Activated T-helper 1 cell treated with anti-CD3 and anti-CD28 coated beads, Interleukin-12 subunit alpha, Interleukin-12 subunit beta, Interleukin-2, Interleukin-4 antibody, amounts not matched to agents 30 ng/mL and 10 ng/mL and 1 ng/mL, durations not matched to agents 14 hours and 24 hours and 36 hours (primary cell): ENCODE data around the gene TXNDC8. TPM values are rescaled to one million over a fixed set of nuclear protein-coding genes. Genes with fewer than 3 reads are reported as not detected.
"Not testable (repeated sequence)": the region's sequence is repeated elsewhere in the genome, so short reads cannot be mapped to it uniquely, and the experiment has no call there.

Experiments used
- DNase-seq: peaks from one replicate; pipeline ENCODE4 v3.0.0; 2021; ENCODE audit warnings: low spot score
- H3K27ac Mint-ChIP-seq: one replicate; pipeline ENCODE4 v1.8.0; 2021; ENCODE audit warnings: mild to moderate bottlenecking, mixed read lengths
- H3K27me3 Mint-ChIP-seq: one replicate; pipeline ENCODE4 v1.8.0; 2022; ENCODE audit warnings: mild to moderate bottlenecking, moderate library complexity, mixed read lengths; ENCODE audit not compliant: insufficient read depth
- H3K36me3 Mint-ChIP-seq: one replicate; pipeline ENCODE4 v1.8.0; 2021; ENCODE audit warnings: low read depth, mixed read lengths
- H3K4me1 Mint-ChIP-seq: one replicate; pipeline ENCODE4 v1.8.0; 2021; ENCODE audit warnings: low read depth, mixed read lengths
- H3K4me3 Mint-ChIP-seq: one replicate; pipeline ENCODE4 v1.8.0; 2021; ENCODE audit warnings: mild to moderate bottlenecking, moderate library complexity, mixed read lengths
- H3K9me3 Mint-ChIP-seq: one replicate; pipeline ENCODE4 v1.8.0; 2021; ENCODE audit warnings: mixed read lengths
- intact Hi-C: fragments of 100-400 bp; cut with micrococcal nuclease; formaldehyde crosslinking; loops from one replicate; pipeline ENCODE4 v1.15.1; 2024
- total RNA-seq: library from RNA; stranded (reverse); gene quantifications from 2 replicates; pipeline ENCODE4 v1.2.3, GENCODE V29; 2022

The TXNDC8 gene
- total RNA-seq, 1 donor from 2014 or later: not detected

DNA sequence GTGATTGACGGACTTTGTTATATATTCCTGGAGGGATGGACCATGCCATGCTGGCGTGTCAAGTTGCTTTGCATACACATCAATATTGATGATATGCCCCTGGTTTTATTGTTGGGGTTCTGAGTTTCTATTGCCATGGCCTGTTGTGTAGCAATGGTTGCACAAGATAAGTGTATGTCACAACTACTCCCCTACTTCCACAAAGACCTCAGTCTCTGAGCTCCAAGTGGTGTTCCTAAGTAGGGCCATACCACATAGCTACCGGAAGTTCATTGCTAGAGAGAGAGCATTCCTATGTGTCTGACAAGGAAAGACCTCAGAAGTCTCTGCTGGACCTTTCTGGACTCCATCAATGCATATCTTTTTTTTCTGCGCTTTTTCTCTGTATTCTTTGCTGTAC, 19.8 kb downstream of the TXNDC8 start:
- intact Hi-C loops: no loop called here
- Mint-ChIP-seq H3K4me1 (peaks cover 8% of the 10 kb centered on the region), H3K9me3 (no peaks in the 10 kb centered on the region), H3K27ac (no peak overlapping the region), H3K4me3 (no peak overlapping the region), H3K36me3 (no peaks in the 10 kb centered on the region), H3K27me3 (peaks cover 4% of the 10 kb centered on the region)
- no peak for DNase-seq

DNA sequence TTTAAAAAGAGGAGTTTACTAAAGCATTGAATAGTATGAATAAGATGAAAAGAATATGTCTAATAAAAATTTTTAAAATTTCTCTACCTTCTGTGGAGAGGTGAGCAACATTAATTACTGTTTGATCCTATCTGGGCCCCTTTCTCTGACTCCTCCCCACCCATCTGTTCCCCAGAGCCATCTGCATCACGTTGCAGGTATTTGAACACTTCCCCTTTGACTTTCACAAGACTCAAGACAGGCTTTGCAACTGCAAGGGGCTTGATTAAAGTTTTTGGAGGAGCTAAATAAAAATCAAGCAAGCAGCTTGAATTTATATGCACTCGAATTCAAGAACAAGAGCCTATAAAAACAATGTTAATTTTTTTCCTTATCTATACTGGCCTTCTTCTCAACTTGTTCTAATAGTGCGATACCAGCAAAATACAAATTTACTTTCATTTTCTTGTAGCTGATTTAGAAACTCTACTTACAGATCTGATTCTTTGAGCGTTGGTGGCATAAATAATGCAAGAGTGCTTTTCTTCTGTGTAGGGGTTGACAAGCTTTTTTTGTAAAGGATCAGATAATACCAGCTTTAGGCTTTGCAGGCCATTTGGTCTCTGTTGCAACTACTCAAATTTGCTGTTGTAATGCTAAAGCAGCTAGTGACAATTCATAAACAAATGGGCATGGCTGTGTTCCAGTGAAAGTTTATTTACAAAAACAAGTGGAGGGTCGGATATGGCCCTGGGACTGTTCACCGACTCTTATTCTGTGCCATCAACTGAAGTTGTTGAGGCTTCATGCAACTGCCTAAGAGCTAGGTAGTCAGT, 21.2 kb downstream of the TXNDC8 start:
- DNase-seq: no peak
- Mint-ChIP-seq H3K4me3 (peak overlapping the region; percentile 28), H3K27ac (no peak overlapping the region), H3K27me3 (no peaks in the 10 kb centered on the region), H3K4me1 (peaks cover 8% of the 10 kb centered on the region), H3K9me3 (peaks cover 4% of the 10 kb centered on the region), H3K36me3 (no peaks in the 10 kb centered on the region)
- intact Hi-C loops: no loop called here

- H3K27ac Mint-ChIP-seq, H3K27me3 Mint-ChIP-seq, H3K4me3 Mint-ChIP-seq, H3K9me3 Mint-ChIP-seq, H3K36me3 Mint-ChIP-seq, DNase-seq, intact Hi-C loops: not testable (repeated sequence)
- H3K4me1 Mint-ChIP-seq: peaks cover 19% of the 10 kb centered on the region
Observed at GRCh38 chr9:110311978-110312377, 25.7 kb downstream of the TXNDC8 start.

DNA sequence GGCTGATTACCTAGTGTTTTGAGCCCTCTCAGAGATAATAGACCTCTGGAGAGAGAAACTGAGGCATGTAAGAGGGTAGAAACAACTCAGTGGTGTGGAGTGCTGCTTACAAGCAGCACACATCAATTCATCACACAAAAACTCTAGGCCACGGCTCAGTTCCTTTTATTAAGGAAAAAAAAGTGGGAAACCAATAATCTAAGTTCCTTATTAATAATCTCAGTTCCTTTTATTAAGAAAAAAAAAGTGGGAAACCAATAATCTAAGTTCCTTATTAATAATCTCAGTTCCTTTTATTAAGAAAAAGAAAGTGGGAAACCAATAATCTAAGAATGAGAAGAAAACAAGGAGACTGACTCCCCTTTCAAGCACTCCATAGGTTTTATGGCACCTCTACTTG, 28.0 kb downstream of the TXNDC8 start:
- H3K4me1 Mint-ChIP-seq: peaks cover 11% of the 10 kb centered on the region

GRCh38 chr9:110308633-110309038, 29.0 kb downstream of the TXNDC8 start:
- DNase-seq: no peak
- no peak overlapping the region for H3K27ac Mint-ChIP-seq
- H3K27me3 Mint-ChIP-seq: peaks cover 8% of the 10 kb centered on the region
- no peak overlapping the region for H3K4me3 Mint-ChIP-seq
- H3K36me3 Mint-ChIP-seq: no peaks in the 10 kb centered on the region
- intact Hi-C loops: no loop called here
- peaks cover 11% of the 10 kb centered on the region for H3K4me1 Mint-ChIP-seq
- peaks cover 7% of the 10 kb centered on the region for H3K9me3 Mint-ChIP-seq

More for the DNA sequence above, 28.0 kb downstream of the TXNDC8 start:
- no peak overlapping the region for H3K4me3 Mint-ChIP-seq
- no peak for DNase-seq
- peaks cover 7% of the 10 kb centered on the region for H3K9me3 Mint-ChIP-seq
- peaks cover 2% of the 10 kb centered on the region for H3K27me3 Mint-ChIP-seq
- no peaks in the 10 kb centered on the region for H3K36me3 Mint-ChIP-seq
- intact Hi-C loops: no loop called here
- no peak overlapping the region for H3K27ac Mint-ChIP-seq

DNA sequence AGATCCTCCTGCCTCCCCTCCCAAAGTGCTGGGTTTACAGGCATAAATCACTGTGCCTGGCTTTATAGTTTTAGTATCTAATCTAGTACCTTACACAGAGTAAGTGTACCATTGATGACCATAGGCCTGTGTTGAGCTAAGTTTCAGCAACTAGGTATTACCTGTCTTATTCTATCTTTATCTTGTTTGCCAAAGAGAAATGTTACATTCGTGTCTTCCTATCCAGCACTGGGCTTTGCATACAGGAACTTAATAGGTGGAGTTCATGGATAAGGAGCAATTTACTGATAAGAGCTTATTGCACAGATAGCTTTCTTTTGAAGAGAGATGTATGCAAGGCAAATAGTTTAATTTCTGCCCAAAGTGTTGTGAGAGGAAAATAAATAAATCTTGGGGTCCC, 30.5 kb downstream of the TXNDC8 start:
- H3K36me3 Mint-ChIP-seq: no peaks in the 10 kb centered on the region
- no peak for DNase-seq
- intact Hi-C loops: no loop called here
- peaks cover 3% of the 10 kb centered on the region for H3K9me3 Mint-ChIP-seq
- peaks cover 11% of the 10 kb centered on the region for H3K4me1 Mint-ChIP-seq
- no peak overlapping the region for H3K4me3 Mint-ChIP-seq
- peaks cover 15% of the 10 kb centered on the region for H3K27me3 Mint-ChIP-seq
- no peak overlapping the region for H3K27ac Mint-ChIP-seq

GRCh38 chr9:110303133-110303532, 34.5 kb downstream of the TXNDC8 start:
- no peak overlapping the region for H3K27ac Mint-ChIP-seq
- peaks cover 2% of the 10 kb centered on the region for H3K4me1 Mint-ChIP-seq
- H3K9me3 Mint-ChIP-seq: no peaks in the 10 kb centered on the region
- no peak overlapping the region for H3K4me3 Mint-ChIP-seq
- intact Hi-C loops: no loop called here
- peaks cover 17% of the 10 kb centered on the region for H3K27me3 Mint-ChIP-seq
- no peak for DNase-seq
- no peaks in the 10 kb centered on the region for H3K36me3 Mint-ChIP-seq

GRCh38 chr9:110298043-110298605, 39.5 kb downstream of the TXNDC8 start:
- Mint-ChIP-seq H3K4me1 (no peaks in the 10 kb centered on the region), H3K27ac (no peak overlapping the region), H3K4me3 (no peak overlapping the region), H3K27me3 (peaks cover 10% of the 10 kb centered on the region), H3K9me3 (no peaks in the 10 kb centered on the region), H3K36me3 (no peaks in the 10 kb centered on the region)
- intact Hi-C loops: no loop called here
- DNase-seq: no peak

- intact Hi-C loops: no loop called here
- H3K36me3 Mint-ChIP-seq: no peaks in the 10 kb centered on the region
- peaks cover 2% of the 10 kb centered on the region for H3K27me3 Mint-ChIP-seq
- no peak overlapping the region for H3K4me3 Mint-ChIP-seq
- DNase-seq: no peak
- no peaks in the 10 kb centered on the region for H3K9me3 Mint-ChIP-seq
- no peaks in the 10 kb centered on the region for H3K4me1 Mint-ChIP-seq
- no peak overlapping the region for H3K27ac Mint-ChIP-seq
Observed at GRCh38 chr9:110293248-110293647, 44.4 kb downstream of the TXNDC8 start.

GRCh38 chr9:110291921-110292557, 45.6 kb downstream of the TXNDC8 start:
- no peaks in the 10 kb centered on the region for H3K4me1 Mint-ChIP-seq
- no peak overlapping the region for H3K4me3 Mint-ChIP-seq
- intact Hi-C loops: no loop called here
- peaks cover 4% of the 10 kb centered on the region for H3K27me3 Mint-ChIP-seq
- H3K9me3 Mint-ChIP-seq: no peaks in the 10 kb centered on the region
- no peak overlapping the region for H3K27ac Mint-ChIP-seq
- no peak for DNase-seq
- no peaks in the 10 kb centered on the region for H3K36me3 Mint-ChIP-seq

GRCh38 chr9:110290001-110290400, 47.7 kb downstream of the TXNDC8 start:
- no peaks in the 10 kb centered on the region for H3K9me3 Mint-ChIP-seq
- H3K27ac Mint-ChIP-seq: no peak overlapping the region
- peaks cover 4% of the 10 kb centered on the region for H3K27me3 Mint-ChIP-seq
- no peak for DNase-seq
- intact Hi-C loops: no loop called here
- H3K36me3 Mint-ChIP-seq: no peaks in the 10 kb centered on the region
- no peaks in the 10 kb centered on the region for H3K4me1 Mint-ChIP-seq
- no peak overlapping the region for H3K4me3 Mint-ChIP-seq

DNA sequence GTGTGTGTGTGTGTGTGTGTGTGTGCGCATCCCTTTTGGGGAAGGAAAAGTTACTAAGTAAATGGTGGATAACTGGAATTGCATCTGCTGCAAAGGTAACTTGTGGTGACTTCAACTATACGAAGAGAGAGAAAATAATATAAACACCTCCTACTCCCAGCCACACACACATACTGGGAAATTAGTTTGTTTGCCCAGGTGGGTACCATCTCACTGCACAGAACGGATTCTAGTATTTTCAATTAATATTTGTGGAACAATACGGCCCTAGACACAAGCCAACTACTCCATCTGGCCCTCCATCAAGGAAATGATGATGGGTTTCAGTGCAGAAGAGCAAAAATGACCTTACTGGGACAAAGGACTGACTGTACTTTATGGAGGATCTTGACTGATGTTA, 49.2 kb downstream of the TXNDC8 start:
- intact Hi-C loops: no loop called here
- no peaks in the 10 kb centered on the region for H3K36me3 Mint-ChIP-seq
- H3K4me1 Mint-ChIP-seq: no peaks in the 10 kb centered on the region
- no peak overlapping the region for H3K27ac Mint-ChIP-seq
- no peak for DNase-seq
- H3K27me3 Mint-ChIP-seq: peaks cover 7% of the 10 kb centered on the region
- H3K4me3 Mint-ChIP-seq: no peak overlapping the region
- peaks cover 8% of the 10 kb centered on the region for H3K9me3 Mint-ChIP-seq

GRCh38 chr9:110287289-110287680, 50.4 kb downstream of the TXNDC8 start:
- H3K9me3 Mint-ChIP-seq: peaks cover 8% of the 10 kb centered on the region
- no peak overlapping the region for H3K27ac Mint-ChIP-seq
- H3K27me3 Mint-ChIP-seq: peaks cover 7% of the 10 kb centered on the region
- no peaks in the 10 kb centered on the region for H3K4me1 Mint-ChIP-seq
- intact Hi-C loops: no loop called here
- H3K36me3 Mint-ChIP-seq: no peaks in the 10 kb centered on the region
- no peak for DNase-seq
- no peak overlapping the region for H3K4me3 Mint-ChIP-seq
